CD4-positive, alpha-beta T cell treated with Interleukin-21 for 1 hour (primary cell): ENCODE data around the gene HDAC4.

Experiments used
- DNase-seq: peaks from one replicate; pipeline ENCODE4 v3.0.0-alpha.2; 2020

Gene HDAC4

GRCh38 chr2:239145106-239145505 is 255.7 kb downstream of the HDAC4 start:
- DNase-seq = no peak

GRCh38 chr2:239144713-239144999 is 256.2 kb downstream of the HDAC4 start:
- no peak for DNase-seq

GRCh38 chr2:239143858-239144712 is 256.7 kb downstream of the HDAC4 start:
- DNase-seq = peak; percentile 34

- no peak for DNase-seq
These were observed 258.0 kb downstream of the HDAC4 start for GRCh38 chr2:239142806-239143205.

- DNase-seq = no peak
These were observed 258.5 kb downstream of the HDAC4 start for GRCh38 chr2:239142296-239142695.

- DNase-seq = no peak
These were observed 259.6 kb downstream of the HDAC4 start for GRCh38 chr2:239141021-239141760.

GRCh38 chr2:239140346-239141020 is 260.3 kb downstream of the HDAC4 start:
- DNase-seq = no peak

- no peak for DNase-seq
These were observed 261.3 kb downstream of the HDAC4 start for GRCh38 chr2:239139566-239139965.

GRCh38 chr2:239139101-239139500 is 261.7 kb downstream of the HDAC4 start:
- DNase-seq = no peak

- DNase-seq = no peak
These were observed 262.2 kb downstream of the HDAC4 start for GRCh38 chr2:239138610-239139009.

GRCh38 chr2:239137898-239138283 is 262.9 kb downstream of the HDAC4 start:
- DNase-seq = no peak

GRCh38 chr2:239137165-239137897 is 263.5 kb downstream of the HDAC4 start:
- no peak for DNase-seq

- DNase-seq = no peak
These were observed 264.1 kb downstream of the HDAC4 start for GRCh38 chr2:239136762-239137161.

GRCh38 chr2:239136203-239136602 is 264.6 kb downstream of the HDAC4 start:
- no peak for DNase-seq

- DNase-seq = no peak
These were observed 265.3 kb downstream of the HDAC4 start for GRCh38 chr2:239135531-239135930.

- DNase-seq = no peak
These were observed 266.8 kb downstream of the HDAC4 start for GRCh38 chr2:239133945-239134570.

- DNase-seq = no peak
These were observed 268.0 kb downstream of the HDAC4 start for GRCh38 chr2:239132786-239133185.

GRCh38 chr2:239132156-239132709 is 268.6 kb downstream of the HDAC4 start:
- no peak for DNase-seq

GRCh38 chr2:239131521-239131920 is 269.3 kb downstream of the HDAC4 start:
- no peak for DNase-seq

- no peak for DNase-seq
These were observed 270.0 kb downstream of the HDAC4 start for GRCh38 chr2:239130786-239131325.

GRCh38 chr2:239130041-239130440 is 270.8 kb downstream of the HDAC4 start:
- DNase-seq = no peak
